Measurements from ENCODE around the gene UBR2.
"Not testable (repeated sequence)": the region's sequence is repeated elsewhere in the genome, so short reads cannot be mapped to it uniquely, and the experiment has no call there.

UBR2 gene

GRCh38 chr6:42694586-42694985 lies 130.8 kb downstream of the UBR2 start:
- DNase-seq = no peak

- no peak for DNase-seq
Measured at GRCh38 chr6:42696526-42697267, 132.9 kb downstream of the UBR2 start.

- DNase-seq = no peak
Measured at GRCh38 chr6:42697268-42697655, 133.4 kb downstream of the UBR2 start.

GRCh38 chr6:42698217-42698616 lies 134.4 kb downstream of the UBR2 start:
- no peak for DNase-seq

- no peak for DNase-seq
Measured at GRCh38 chr6:42702200-42702599, 138.4 kb downstream of the UBR2 start.

GRCh38 chr6:42702786-42703185 lies 139.0 kb downstream of the UBR2 start:
- not testable (repeated sequence) for DNase-seq

- DNase-seq = no peak
Measured at GRCh38 chr6:42704251-42704936, 140.6 kb downstream of the UBR2 start.

GRCh38 chr6:42704937-42705374 lies 141.1 kb downstream of the UBR2 start:
- DNase-seq = no peak

GRCh38 chr6:42707595-42707994 lies 143.8 kb downstream of the UBR2 start:
- no peak for DNase-seq

GRCh38 chr6:42708096-42708495 lies 144.3 kb downstream of the UBR2 start:
- DNase-seq = no peak

- no peak for DNase-seq
Measured at GRCh38 chr6:42709871-42710270, 146.0 kb downstream of the UBR2 start.

- DNase-seq = no peak
Measured at GRCh38 chr6:42710316-42710715, 146.5 kb downstream of the UBR2 start.

- no peak for DNase-seq
Measured at GRCh38 chr6:42711930-42712329, 148.1 kb downstream of the UBR2 start.

GRCh38 chr6:42714098-42714761 lies 150.4 kb downstream of the UBR2 start:
- peak; percentile 33 for DNase-seq

- no peak for DNase-seq
Measured at GRCh38 chr6:42715871-42716270, 152.0 kb downstream of the UBR2 start.

- no peak for DNase-seq
Measured at GRCh38 chr6:42720739-42721138, 156.9 kb downstream of the UBR2 start.

- no peak for DNase-seq
Measured at GRCh38 chr6:42722497-42722896, 158.7 kb downstream of the UBR2 start, which contains the start of gene PRPH2. Gene PRPH2 (minus strand): TSS chr6:42722597. CDS start chr6:42722334, 263 bp downstream.

- DNase-seq = no peak
Measured at GRCh38 chr6:42724825-42725224, 161.0 kb downstream of the UBR2 start.

GRCh38 chr6:42726026-42726425 lies 162.2 kb downstream of the UBR2 start:
- no peak for DNase-seq

GRCh38 chr6:42726485-42727086 lies 162.8 kb downstream of the UBR2 start:
- DNase-seq = peak; percentile 86

- peak; percentile 18 for DNase-seq
Measured at GRCh38 chr6:42727087-42727611, 163.3 kb downstream of the UBR2 start.

- no peak for DNase-seq
Measured at GRCh38 chr6:42727627-42728026, 163.8 kb downstream of the UBR2 start.

- no peak for DNase-seq
Measured at GRCh38 chr6:42729731-42730130, 165.9 kb downstream of the UBR2 start.

Data from suppressor macrophage treated with lipopolysaccharide for 4 hours (primary cell).